Endothelial cell of umbilical vein (primary cell): Measurements from ENCODE around the gene KAT2B. TPM values are rescaled to one million over a fixed set of nuclear protein-coding genes. Genes with fewer than 3 reads are reported as not detected.

Source experiments
- BruUV-seq: library from RNA; stranded (reverse); fragments of 400-500 nt; replicated peaks from 2 replicates; lab custom pipeline; 2021; lab: Mats Ljungman, UMichigan
- CTCF ChIA-PET: fragments of 300-600, 350-600 bp; sonication (Branson Sonifier 250); formaldehyde crosslinking; loops from one replicate; lab custom pipeline; 2021; ENCODE audit warnings: antibody characterized with exemption, inconsistent platforms; lab: Charles Lee
- POLR2A ChIA-PET: fragments of 300-600, 350-600 bp; sonication (Branson Sonifier 250); formaldehyde crosslinking; loops from one replicate; lab custom pipeline; 2021; ENCODE audit warnings: antibody characterized with exemption, inconsistent platforms; lab: Charles Lee
- DNase-seq: peaks from one replicate; pipeline ENCODE4 v3.0.0-alpha.2; 2011; ENCODE audit warnings: low read depth, low spot score
- FAIRE-seq: peaks from 2 replicates; lab custom pipeline; 2011; peaks lifted over from hg19 to GRCh38; lab: Jason Lieb, UNC
- H2AFZ ChIP-seq: 2 replicates; pipeline ENCODE4 v1.6.0; 2012; ENCODE audit warnings: low read depth, low read length, control low read depth, inconsistent platforms
- H3K27ac ChIP-seq: 2 replicates; pipeline ENCODE4 v1.5.1; 2011; ENCODE audit warnings: low read depth, mild to moderate bottlenecking, control low read depth, low read length, moderate library complexity; ENCODE audit not compliant: insufficient read depth
- H3K27me3 ChIP-seq, 2 experiments: 2 replicates each; pipeline versions ENCODE4 v1.6.0 to v1.6.1; 2011; ENCODE audit warnings: low read length in 2 of 2, mixed read lengths in 1 of 2; ENCODE audit not compliant: control insufficient read depth in 2 of 2, insufficient read depth in 2 of 2
- H3K36me3 ChIP-seq, 2 experiments: 2 replicates in 1 of 2; 3 replicates in 1 of 2; pipeline ENCODE4 v1.5.1; 2011; ENCODE audit warnings: low read length in 2 of 2, mild to moderate bottlenecking in 1 of 2, moderate library complexity in 1 of 2; ENCODE audit not compliant: control insufficient read depth in 2 of 2, insufficient read depth in 2 of 2; ENCODE audit errors: extremely low read depth in 1 of 2
- H3K4me1 ChIP-seq: 3 replicates; pipeline ENCODE4 v1.5.1; 2011; ENCODE audit warnings: mild to moderate bottlenecking, low read length; ENCODE audit not compliant: control insufficient read depth, insufficient read depth; ENCODE audit errors: extremely low read depth
- H3K4me2 ChIP-seq: 2 replicates; pipeline ENCODE4 v1.6.1; 2011; ENCODE audit warnings: low read length, control low read depth, mixed read lengths; ENCODE audit not compliant: insufficient read depth
- H3K4me3 ChIP-seq, 3 experiments: fragments of 200-600 bp in 1 of 3; sonication (generic), shearing (Covaris generic) in 1 of 3; replicated peaks in 1 of 3; 2 replicates each; pipeline ENCODE4 v1.5.1; 2011 to 2016; ENCODE audit warnings: control low read depth in 3 of 3, low read length in 3 of 3, mild to moderate bottlenecking in 2 of 3, inconsistent platforms in 1 of 3, low read depth in 1 of 3, moderate library complexity in 1 of 3; ENCODE audit not compliant: insufficient read depth in 1 of 3
- H3K79me2 ChIP-seq: 2 replicates; pipeline ENCODE4 v1.6.0; 2012; ENCODE audit warnings: low read length, inconsistent platforms; ENCODE audit not compliant: control insufficient read depth, insufficient read depth
- H3K9ac ChIP-seq: replicated peaks from 2 replicates; pipeline ENCODE3; 2011; ENCODE audit warnings: low read length, control low read depth; ENCODE audit not compliant: insufficient read depth; ENCODE audit errors: extremely low read depth
- H3K9me1 ChIP-seq: replicated peaks from 3 replicates; pipeline ENCODE4 v1.6.0; 2011; ENCODE audit warnings: mild to moderate bottlenecking, low read length; ENCODE audit not compliant: control insufficient read depth, insufficient read depth; ENCODE audit errors: extremely low read depth
- H3K9me3 ChIP-seq: replicated peaks from 2 replicates; pipeline ENCODE4 v1.5.1; 2012; ENCODE audit warnings: low read length, inconsistent platforms; ENCODE audit not compliant: control insufficient read depth, insufficient read depth
- H4K20me1 ChIP-seq: replicated peaks from 2 replicates; pipeline ENCODE3; 2011; ENCODE audit warnings: mild to moderate bottlenecking, low read length; ENCODE audit not compliant: control insufficient read depth, insufficient read depth; ENCODE audit errors: extremely low read depth
- CTCF ChIP-seq, 2 donors: IDR thresholded peaks; 1 replicate in 1 of 2; 2 replicates in 1 of 2; pipeline ENCODE4 v1.5.1; 2011; ENCODE audit warnings: low read length in 2 of 2, mild to moderate bottlenecking in 2 of 2, moderate library complexity in 2 of 2, control low read depth in 1 of 2, inconsistent platforms in 1 of 2, low read depth in 1 of 2; ENCODE audit not compliant: insufficient read depth in 1 of 2; ENCODE audit errors: extremely low read depth in 1 of 2
- EZH2 ChIP-seq: IDR thresholded peaks from 2 replicates; pipeline ENCODE4 v1.6.1; 2012; ENCODE audit warnings: borderline replicate concordance, low read depth, mild to moderate bottlenecking, moderate library complexity, low read length, inconsistent platforms; ENCODE audit not compliant: severe bottlenecking
- FOS ChIP-seq: IDR thresholded peaks from 2 replicates; pipeline ENCODE4 v1.6.1; 2011; ENCODE audit warnings: mild to moderate bottlenecking, low read length, moderate library complexity, borderline replicate concordance; ENCODE audit not compliant: insufficient read depth
- GATA2 ChIP-seq: IDR thresholded peaks from 2 replicates; pipeline ENCODE4 v1.7.0; 2011; ENCODE audit warnings: low read depth, mild to moderate bottlenecking, moderate library complexity, mixed read lengths, low read length; ENCODE audit not compliant: insufficient read length, insufficient read depth
- JUN ChIP-seq: IDR thresholded peaks from 2 replicates; pipeline ENCODE4 v1.6.1; 2011; ENCODE audit warnings: borderline replicate concordance, low read depth; ENCODE audit not compliant: insufficient read length, insufficient read depth
- MYC ChIP-seq: IDR thresholded peaks from one replicate; pipeline ENCODE4 v1.6.1; 2011; ENCODE audit warnings: mild to moderate bottlenecking, low read depth, low read length
- POLR2A ChIP-seq: IDR thresholded peaks from 2 replicates; pipeline ENCODE4 v1.6.1; 2012; ENCODE audit warnings: low read depth, mild to moderate bottlenecking, control low read depth, low read length
- POLR2AphosphoS5 ChIP-seq: IDR thresholded peaks from 2 replicates; pipeline ENCODE4 v1.6.1; 2012; ENCODE audit warnings: low read depth, mild to moderate bottlenecking, control low read depth, low read length, moderate library complexity; ENCODE audit not compliant: insufficient read depth
- dilution Hi-C: fragments of 300-500 bp; cut with MboI; formaldehyde crosslinking; loops from one replicate; pipeline ENCODE4 v1.15.0; 2019; ENCODE audit warnings: low sequenced_read_pairs; ENCODE audit not compliant: extremely low pct_ligation_motif_present
- intact Hi-C: fragments of 100-400 bp; cut with micrococcal nuclease; formaldehyde crosslinking; loops from one replicate; pipeline ENCODE4 v1.10.0; 2022
- polyA plus RNA-seq, 4 experiments: library from polyadenylated mRNA; depleted of rRNA in 3 of 4; stranded (reverse) in 3 of 4; unstranded in 1 of 4; fragments of >200 nt; gene quantifications; 2 replicates each; pipeline versions ENCODE4 v1.2.1 to v1.2.3, GENCODE V29; 2011 to 2012; ENCODE audit warnings: missing spikeins in 1 of 4
- total RNA-seq: library from RNA; stranded (reverse); gene quantifications from 2 replicates; pipeline ENCODE4 v1.2.3, GENCODE V29; 2021

The KAT2B gene
- total and polyA plus RNA-seq, 2 donors (not counting 3 experiments of a cell fraction or from before 2014, with no cell fraction given), result 2.6 to 11.0 TPM

- FAIRE-seq (no peak), DNase-seq (no peak)
- H3K9me3 ChIP-seq, result no peaks in the 10 kb centered on the region
- no peaks in the 10 kb centered on the region for H3K9me1 ChIP-seq
- ChIA-PET POLR2A (interaction anchor here (1.3 kb wide), 1 partner anchor 15 kb away, joined by 4 read pairs; no protein-coding TSS in a partner anchor), CTCF (interaction anchor here (1.1 to 2.0 kb wide), 3 partner anchors 9 to 141 kb away, joined by 3 to 4 read pairs (median 3); no protein-coding TSS in a partner anchor)
- TF ChIP-seq CTCF (IDR thresholded peaks at IDR 0.05; ENCODE audit: extremely low read depth in 1 of 2, insufficient read depth in 1 of 2, low read depth in 1 of 2, low read length in 2 of 2) (no peak), JUN (no peak), GATA2 (no peak), EZH2 (no peak), POLR2A (no peak), MYC (no peak), FOS (no peak), POLR2AphosphoS5 (no peak)
- intact Hi-C loops, result no loop called here
- no peaks in the 10 kb centered on the region for H4K20me1 ChIP-seq
- dilution Hi-C loops, result no loop called here
- no peak overlapping the region for H3K4me2 ChIP-seq
- no peaks in the 10 kb centered on the region for H3K27me3 ChIP-seq
- H3K27ac ChIP-seq, result no peak overlapping the region
- BruUV-seq, result no TSS peak
- no peak overlapping the region for H3K4me3 ChIP-seq
- no peak overlapping the region for H2AFZ ChIP-seq
- no peaks in the 10 kb centered on the region for H3K36me3 ChIP-seq
- peaks cover 16% of the 10 kb centered on the region for H3K4me1 ChIP-seq
- H3K79me2 ChIP-seq, result no peaks in the 10 kb centered on the region
- H3K9ac ChIP-seq, result no peak overlapping the region
These were observed 2.1 kb downstream of the KAT2B start for GRCh38 chr3:20042331-20042730.
